Measurements from ENCODE around the gene ANXA10.
A peak's percentile ranks its signal among the peaks of the same experiment; 100 is the strongest.
"Not testable (repeated sequence)": the region's sequence is repeated elsewhere in the genome, so short reads cannot be mapped to it uniquely, and the experiment has no call there.

The ANXA10 gene

GRCh38 chr4:168092176-168092712 is at the start of gene ANXA10:
Gene ANXA10, plus strand, starts transcription at chr4:168092537. Its CDS starts 164 bp downstream, at chr4:168092701.
- DNase-seq = no peak

GRCh38 chr4:168045354-168045753 is 47.0 kb upstream of the ANXA10 start:
- no peak for DNase-seq

DNA sequence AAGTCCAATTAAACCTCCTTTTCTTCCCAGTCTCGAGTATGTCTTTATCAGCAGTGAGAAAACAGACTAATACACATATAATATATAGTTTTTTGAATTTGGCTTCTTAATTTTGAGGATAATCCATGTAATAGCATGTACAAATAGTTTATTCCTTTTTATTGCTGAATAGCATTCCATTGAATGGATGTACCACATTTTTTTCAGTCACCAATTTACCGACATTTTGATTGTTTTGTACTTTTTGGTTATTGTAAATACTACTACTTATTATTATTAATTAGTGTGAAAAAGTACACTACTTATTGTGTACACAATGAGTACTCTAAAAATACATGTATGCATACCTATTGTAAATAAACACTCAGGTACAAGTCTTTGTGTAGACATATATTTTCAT is 42.3 kb upstream of the ANXA10 start:
- DNase-seq = no peak

GRCh38 chr4:168051526-168051925 is 40.8 kb upstream of the ANXA10 start:
- no peak for DNase-seq

DNA sequence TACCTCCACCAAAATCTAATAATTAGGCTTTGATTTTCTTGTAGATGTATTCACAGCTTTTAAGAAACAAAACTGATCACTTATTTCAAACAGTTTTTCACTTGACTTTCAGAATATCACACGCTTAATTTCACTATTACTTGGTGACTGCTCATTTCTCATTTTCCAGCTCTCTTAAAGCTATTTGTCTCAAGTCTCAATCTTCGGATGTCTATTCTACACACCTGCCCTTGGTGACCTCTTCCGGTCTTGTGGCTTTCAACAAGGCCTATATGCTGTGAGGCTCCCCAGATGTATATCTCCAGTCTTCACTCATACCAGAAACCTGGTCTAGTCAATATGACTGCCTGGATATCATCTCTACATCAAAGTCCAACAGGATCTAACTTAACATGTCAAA is 34.9 kb upstream of the ANXA10 start:
- no peak for DNase-seq

- no peak for DNase-seq
Measured at GRCh38 chr4:168059251-168059650, 33.1 kb upstream of the ANXA10 start.

- no peak for DNase-seq
Measured at GRCh38 chr4:168063031-168063430, 29.3 kb upstream of the ANXA10 start.

DNA sequence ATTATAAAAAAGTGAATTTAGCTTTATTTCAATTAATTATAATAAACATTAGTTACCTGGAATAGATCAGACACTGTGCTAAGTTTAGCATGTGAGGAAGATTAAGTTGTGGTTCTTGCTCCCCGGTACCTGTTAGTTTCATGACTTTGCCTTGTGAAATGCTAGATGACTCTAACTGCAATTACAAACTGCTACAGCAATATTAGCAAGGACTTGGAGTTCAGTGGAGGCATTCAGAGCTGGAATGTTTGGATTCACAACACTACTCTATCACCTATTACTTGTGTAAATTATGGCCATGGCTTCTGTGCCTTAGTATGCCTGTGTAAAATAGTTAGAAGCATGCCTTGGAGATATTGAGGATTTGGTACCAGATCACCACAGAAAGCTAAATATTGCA is 21.4 kb upstream of the ANXA10 start:
- no peak for DNase-seq

DNA sequence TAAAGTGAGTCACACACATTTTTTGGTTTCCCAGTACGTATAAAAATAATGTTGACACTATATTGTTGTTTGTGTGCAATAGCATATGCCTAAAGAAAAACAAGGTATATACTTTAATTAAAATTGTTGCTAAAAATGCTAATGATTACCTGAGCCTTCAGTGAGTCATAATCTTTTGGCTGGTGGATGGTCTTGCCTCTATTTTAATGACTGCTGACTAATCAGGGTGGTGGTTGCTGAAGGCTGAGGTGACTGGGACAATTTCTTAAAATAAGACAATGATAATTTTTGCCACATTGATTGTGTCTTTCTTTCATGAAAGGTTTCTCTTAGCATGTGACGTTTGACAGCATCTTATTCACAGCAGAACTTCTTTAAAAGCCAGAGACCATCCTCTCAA is 21.0 kb upstream of the ANXA10 start:
- DNase-seq = no peak

DNA sequence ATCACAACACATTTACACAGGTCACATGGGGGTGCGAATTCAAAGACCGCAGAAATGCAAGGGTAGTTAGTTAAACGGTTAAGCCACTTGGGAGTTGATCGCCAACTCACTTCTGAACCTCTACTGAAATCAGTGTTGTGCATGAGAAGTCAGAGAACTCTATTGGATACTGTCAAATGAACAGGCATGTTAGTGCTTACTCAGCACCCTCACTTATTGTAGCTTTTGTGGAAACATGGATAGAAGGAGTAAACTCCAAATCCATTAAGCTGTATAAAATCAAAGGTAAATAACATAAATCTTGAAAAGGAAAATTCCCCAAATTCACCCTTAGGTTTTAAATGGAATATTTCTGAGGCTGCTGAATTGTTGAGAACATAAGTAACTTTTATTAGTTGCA is 17.5 kb upstream of the ANXA10 start:
- no peak for DNase-seq

- peak; percentile 71 for DNase-seq
Measured at GRCh38 chr4:168076989-168077725, 15.2 kb upstream of the ANXA10 start.

- DNase-seq = no peak
Measured at GRCh38 chr4:168077726-168078239, 14.6 kb upstream of the ANXA10 start.

GRCh38 chr4:168082379-168082778 is 10.0 kb upstream of the ANXA10 start:
- DNase-seq = no peak

GRCh38 chr4:168095776-168096406 is 3.6 kb downstream of the ANXA10 start:
- DNase-seq = no peak

DNA sequence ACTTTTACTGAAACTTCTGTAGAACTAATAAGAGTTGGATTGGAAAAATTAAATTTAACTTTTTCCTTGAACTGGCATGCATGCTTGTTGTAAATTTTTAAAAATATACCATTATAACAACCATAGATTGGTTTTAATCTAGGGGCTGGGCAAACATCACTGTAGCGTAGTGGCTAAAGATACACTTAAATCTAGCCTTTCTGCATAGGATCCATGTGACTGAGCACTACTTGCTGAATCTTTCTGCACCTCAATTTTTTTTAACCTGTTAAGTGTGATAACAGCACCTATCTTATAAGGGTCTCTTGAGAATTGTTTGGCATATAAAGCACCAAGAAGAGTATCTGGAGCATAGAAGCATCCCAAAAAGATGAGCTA is 4.1 kb downstream of the ANXA10 start:
- DNase-seq = no peak

DNA sequence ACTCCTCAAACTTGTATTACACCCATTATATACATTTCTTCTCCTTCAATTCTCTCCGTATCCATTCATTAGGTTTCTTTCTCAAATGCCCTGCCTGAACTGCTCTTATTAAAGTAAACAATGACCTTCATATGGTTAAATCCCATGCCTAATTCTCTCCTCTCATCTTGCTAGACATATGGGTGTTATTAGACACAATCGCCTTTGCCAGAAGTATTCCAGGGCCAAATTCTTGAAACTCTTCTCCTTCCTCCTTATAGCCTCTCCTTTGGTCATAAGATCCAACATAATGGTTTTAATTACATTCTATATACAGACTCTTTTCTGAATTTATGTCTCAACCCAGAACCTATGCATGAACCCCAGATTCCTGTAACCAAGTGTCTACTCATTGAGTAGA is 4.8 kb downstream of the ANXA10 start:
- no peak for DNase-seq

GRCh38 chr4:168098248-168098717 is 5.9 kb downstream of the ANXA10 start:
- DNase-seq = peak; percentile 28

- peak; percentile 65 for DNase-seq
Measured at GRCh38 chr4:168099195-168099594, 6.9 kb downstream of the ANXA10 start.

DNA sequence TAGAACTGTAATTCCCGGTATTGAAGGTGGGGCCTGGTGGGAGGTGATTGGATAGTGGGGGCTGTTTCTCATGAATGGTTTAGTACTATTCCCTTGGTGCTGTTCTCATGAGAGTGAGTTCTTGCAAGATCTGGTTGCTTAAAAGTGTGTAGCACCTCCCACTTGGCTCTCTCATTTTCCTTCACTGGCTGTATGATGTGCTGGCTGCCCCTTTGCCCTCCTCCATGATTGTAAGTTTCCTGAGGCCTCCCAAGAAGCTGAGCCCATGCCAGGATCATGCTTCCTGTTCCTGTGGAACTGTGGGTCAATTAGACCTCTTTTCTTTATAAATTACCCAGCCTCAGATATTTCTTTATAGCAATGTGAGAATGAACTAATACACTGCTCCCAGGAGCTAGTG is 8.7 kb downstream of the ANXA10 start:
- DNase-seq = no peak

DNA sequence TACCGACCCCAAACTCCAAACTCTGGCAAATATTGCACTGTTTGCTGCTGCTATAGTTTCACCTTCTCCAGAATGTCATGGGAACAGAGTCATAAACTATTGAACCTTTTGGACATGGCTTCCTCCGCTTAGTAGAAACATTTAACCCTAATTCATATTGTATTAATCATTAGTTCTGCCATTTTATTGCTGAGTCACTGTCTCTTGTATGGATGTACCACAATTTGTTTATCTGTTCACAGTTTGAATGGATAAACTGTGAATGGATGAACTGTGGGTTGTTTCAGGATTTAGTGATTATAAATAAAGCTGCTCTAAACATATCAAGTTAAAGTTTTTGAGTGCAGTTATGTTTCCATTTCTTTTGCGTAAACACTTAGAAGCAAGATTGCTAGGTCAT is 10.1 kb downstream of the ANXA10 start:
- DNase-seq = no peak

GRCh38 chr4:168109527-168109926 is 17.2 kb downstream of the ANXA10 start:
- DNase-seq = no peak

GRCh38 chr4:168113059-168113458 is 20.7 kb downstream of the ANXA10 start:
- not testable (repeated sequence) for DNase-seq

- no peak for DNase-seq
Measured at GRCh38 chr4:168118116-168118655, 25.8 kb downstream of the ANXA10 start.

- DNase-seq = no peak
Measured at GRCh38 chr4:168119100-168119499, 26.8 kb downstream of the ANXA10 start.

All from DMS53 (cell line).